ENCODE results near the gene TCP11L2.

DNA sequence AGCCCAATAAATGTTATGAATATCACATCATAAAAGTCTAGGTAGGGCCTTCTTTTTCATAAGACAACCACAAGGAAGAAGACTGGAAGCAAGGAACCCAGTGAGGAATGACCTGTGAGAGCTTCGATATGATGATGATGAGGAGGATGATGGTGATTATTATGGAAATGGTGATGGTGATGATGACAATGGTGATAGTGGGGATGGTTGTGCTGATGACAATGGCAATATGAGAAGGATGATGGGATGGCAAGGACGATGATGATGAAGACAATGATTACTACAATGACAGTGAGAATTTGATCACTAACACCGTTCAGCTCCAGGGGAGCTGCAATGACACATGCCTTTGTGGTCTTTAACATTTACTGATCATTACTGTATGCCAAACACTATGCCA is 47.0 kb upstream of the TCP11L2 start:
- TF ChIP-seq, protein P1, sequence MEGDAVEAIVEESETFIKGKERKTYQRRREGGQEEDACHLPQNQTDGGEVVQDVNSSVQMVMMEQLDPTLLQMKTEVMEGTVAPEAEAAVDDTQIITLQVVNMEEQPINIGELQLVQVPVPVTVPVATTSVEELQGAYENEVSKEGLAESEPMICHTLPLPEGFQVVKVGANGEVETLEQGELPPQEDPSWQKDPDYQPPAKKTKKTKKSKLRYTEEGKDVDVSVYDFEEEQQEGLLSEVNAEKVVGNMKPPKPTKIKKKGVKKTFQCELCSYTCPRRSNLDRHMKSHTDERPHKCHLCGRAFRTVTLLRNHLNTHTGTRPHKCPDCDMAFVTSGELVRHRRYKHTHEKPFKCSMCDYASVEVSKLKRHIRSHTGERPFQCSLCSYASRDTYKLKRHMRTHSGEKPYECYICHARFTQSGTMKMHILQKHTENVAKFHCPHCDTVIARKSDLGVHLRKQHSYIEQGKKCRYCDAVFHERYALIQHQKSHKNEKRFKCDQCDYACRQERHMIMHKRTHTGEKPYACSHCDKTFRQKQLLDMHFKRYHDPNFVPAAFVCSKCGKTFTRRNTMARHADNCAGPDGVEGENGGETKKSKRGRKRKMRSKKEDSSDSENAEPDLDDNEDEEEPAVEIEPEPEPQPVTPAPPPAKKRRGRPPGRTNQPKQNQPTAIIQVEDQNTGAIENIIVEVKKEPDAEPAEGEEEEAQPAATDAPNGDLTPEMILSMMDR (conservative IDR thresholded peaks at IDR 0.05): no peak
- TF ChIP-seq ZFX (IDR thresholded peaks at IDR 0.05): no peak

Data from C4-2B (cell line).